LoVo (cell line): ENCODE results near the gene MYBPC3.

Source experiments
- DNase-seq: peaks from one replicate; pipeline ENCODE4 v3.0.0-alpha.2; 2016; ENCODE audit warnings: low spot score

MYBPC3 gene

DNA sequence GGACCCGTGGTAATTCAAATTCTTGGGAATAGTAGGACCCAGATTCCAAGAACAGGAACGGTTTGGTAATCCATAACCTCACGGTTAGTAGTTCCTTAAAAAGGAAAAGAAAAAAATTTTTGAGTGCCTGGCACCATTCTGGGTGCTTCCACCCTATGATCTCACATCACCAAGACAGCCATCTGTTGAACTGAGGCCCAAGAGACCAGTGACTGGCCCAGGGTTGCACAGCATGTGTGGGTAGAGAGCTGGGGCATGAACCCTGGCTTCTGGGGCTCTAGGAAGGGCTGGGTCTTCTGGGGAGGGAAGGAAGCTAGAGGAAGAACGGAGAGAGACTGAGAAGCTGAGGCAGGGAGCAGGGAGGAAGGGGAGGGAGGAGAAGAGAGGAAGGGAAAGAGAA lies 30.6 kb upstream of the MYBPC3 start:
- DNase-seq = no peak

DNA sequence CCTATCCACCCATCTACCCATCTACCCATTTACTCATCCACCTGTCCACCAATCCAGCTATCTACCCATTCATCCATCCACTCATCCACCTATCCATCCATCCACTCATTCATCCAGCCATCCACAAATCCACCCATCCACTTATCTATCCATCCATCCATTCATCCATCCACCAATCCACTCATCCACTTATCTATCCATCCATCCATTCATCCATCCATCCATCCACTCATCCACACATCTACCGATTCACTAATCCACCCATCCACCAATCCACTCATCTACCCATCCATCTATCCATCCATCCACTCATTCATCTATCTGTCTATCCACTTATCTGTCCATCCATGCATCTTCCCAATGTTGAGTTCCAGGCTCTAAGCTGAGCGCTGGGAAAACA lies 27.6 kb upstream of the MYBPC3 start:
- no peak for DNase-seq

DNA sequence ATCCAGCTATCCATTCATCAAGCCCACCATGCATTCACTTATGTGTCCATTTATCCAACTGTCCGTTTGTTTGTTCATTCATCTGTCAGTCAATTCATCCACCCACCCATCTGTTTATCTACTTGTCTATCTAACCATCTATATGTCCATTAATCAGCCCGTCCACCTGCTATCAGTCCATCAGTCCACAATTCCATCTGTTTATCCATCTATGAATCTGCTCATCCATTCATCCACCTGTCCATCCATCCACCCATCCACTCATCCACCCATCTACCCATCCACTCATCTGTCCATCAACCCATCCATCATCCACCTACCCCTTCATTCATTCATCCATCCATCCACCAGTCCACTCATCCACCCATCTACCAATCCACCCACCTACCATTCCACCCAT lies 26.8 kb upstream of the MYBPC3 start:
- DNase-seq = no peak

DNA sequence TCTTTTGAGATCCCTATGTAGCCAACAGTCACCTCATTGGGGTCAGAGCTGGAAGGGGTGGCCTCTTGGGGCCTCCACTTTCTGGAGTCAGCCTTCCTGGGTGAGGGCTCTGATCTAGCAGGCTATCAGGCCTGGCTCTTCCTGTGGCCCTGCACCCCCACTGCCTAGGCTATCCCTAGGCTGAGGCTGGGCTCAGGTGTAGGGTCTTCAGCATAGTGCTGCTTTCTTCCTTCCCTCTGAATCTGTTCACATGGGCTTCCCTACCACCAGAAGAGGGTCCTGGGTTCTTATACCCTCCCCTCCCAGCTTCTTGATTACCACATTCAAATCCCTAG lies 26.3 kb upstream of the MYBPC3 start:
- no peak for DNase-seq

DNA sequence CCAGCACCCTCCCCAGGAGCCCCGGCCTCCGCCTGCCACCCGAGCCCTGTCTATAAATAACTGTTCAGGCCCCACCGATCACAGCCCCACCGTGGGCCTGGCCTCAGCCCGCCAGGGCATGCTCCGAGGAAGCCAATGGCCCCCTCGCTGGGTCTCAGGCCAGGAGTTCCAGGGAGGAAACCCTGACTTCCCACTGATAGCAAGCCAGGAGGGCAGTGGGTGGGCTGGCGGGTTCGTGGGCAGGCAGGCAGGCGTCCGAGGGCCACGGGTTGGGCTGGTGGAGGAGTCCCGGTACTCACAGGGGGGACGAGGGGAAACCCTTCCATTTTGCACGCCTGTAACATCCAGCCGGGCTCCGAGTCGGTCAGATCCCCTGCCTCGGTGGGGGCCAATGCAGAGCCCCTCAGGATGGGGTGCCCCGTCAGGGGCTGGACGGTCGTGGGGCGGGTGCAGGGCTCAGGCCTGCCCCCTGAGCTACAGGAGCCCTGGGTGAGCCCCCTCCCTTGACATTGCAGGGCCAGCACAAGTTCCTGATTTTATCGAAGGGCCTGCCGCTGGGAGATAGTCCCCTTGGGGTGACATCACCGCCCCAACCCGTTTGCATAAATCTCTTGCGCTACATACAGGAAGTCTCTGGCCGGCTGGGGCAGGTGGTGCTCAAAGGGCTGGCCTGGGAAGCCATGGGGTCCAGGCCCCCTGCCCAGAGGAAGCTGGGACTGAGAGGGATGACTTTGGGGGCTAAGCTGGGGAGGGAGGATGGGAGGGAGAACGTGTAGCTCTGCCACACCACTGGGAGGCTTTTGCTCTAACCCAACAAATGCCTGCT lies 25.7 kb upstream of the MYBPC3 start, which contains the start of gene SPI1:
Gene SPI1 (minus strand): TSS at position 538 of the 826 bp plus-strand sequence. CDS start 194 bp downstream, at position 344.
- no peak for DNase-seq

DNA sequence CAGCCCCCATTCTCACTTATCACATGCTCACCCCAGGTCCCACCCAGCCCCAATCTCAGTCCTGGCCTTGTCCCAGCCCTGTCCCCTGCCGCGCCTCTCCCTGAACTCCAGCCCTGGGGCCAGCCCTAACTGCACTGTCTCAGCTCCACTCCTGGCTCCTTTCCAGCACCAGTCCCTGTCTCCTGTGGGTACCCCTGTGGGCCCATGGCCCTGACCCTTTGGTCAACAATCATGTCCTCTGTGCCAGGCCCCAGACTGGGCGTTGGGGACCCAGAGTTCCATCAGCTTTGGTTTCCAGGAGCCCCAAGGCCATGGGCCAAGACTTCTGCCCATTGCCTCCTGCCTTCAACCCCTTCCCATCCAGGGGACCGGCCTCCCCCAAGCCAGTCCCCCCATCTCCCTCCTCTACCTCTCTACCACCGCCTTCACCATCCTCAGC lies 25.1 kb upstream of the MYBPC3 start:
- DNase-seq = no peak

DNA sequence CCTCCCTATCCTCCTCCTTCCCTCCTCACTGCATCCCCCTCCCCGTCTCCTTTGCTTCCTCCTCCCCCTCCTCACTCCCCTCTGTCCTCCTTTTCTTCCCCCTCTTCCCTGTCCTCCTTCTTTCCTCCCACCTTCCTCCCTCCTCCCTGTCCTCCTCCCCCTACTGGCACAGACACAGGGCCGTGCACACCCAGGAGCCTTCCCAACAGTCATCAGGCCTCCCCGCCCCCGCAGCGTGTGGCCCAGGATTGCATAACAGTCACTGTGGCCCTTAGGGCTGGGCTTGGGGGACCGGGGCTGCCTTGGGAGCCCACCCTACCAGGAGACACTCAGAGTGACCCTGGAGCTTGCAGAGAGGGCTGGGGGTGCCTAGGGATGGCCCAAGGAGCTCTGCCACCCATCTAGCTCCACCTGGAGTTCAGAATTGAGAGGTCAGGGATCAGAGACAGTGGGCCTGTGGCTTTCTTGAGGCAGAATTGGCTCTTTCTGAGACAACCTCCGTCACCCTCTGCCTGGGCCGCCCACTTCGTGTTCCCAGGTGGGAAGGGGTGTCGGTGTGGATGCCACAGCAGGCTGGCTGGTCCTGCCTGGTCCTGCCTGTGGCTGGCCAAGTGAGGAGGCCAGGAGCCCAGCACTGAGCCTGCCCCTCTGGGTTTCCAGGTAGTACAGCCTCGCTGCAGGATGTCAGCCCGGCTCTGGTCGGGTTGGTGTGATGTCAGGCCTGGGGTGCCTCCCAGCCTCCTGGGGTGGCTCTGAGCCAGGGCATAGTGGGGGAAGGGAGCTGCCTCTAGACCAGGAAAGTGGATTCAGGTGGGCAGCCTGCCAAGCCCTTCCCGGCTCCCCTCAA lies 24.2 kb upstream of the MYBPC3 start:
- no peak for DNase-seq

DNA sequence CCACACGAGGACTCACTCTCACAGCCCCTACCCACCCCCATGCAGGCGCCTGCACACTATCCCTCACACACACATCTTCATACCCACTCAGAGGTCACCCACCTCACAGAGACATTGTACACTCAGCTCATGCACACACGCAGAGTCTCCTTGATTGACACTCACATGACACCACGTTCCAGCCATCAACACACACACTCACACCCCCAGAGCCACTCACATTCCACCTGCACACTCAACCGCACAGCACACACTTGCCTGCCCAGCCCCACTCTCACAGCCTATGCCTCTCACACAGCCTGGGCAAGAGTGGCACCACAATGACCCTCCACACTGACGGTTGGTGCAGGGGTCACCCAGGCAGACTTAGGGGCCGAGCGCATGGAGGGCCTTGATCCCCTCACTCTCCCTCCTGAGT lies 23.6 kb upstream of the MYBPC3 start:
- no peak for DNase-seq

DNA sequence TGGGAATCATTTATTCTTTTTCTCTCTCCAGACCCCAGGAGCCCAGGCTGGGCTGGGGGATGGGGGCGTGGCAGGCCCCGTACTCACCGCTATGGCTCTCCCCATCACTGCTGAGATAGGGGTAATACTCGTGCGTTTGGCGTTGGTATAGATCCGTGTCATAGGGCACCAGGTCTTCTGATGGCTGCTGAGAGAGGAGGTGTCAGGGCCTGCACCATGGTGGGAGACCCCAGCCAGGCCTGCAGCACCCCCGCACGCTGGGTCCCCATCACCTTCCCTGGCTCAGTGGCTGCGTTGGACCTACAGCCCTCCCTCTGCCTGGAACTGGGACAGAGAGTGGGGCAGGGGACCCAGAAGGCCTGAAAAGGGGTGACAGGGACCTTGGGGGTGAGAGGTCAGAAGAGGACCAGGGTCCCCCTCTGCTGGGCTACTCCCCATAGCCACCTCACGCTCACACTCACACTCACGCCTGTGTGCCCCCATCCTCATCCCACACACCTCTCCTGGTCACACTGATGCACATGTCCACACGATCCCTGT lies 23.1 kb upstream of the MYBPC3 start:
- DNase-seq = no peak

DNA sequence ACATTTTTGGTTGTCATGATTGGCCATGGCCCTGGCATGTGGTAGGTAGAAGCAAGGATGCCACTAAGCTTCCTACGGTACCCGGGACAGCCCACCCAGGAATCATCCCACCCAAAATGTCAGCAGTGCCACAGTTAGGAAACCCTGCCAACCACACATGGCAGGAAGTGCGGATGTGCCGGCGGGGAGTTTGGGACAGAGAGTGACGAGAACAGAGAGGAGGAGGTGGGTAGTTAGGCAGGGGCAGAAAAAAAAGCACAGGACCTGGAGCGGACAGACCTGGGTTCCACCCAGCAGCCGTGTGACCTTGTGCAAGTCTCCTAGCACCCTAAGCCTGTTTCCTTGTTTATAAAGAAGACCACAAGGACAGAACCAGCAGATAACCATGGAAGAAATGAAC lies 22.5 kb upstream of the MYBPC3 start:
- no peak for DNase-seq

DNA sequence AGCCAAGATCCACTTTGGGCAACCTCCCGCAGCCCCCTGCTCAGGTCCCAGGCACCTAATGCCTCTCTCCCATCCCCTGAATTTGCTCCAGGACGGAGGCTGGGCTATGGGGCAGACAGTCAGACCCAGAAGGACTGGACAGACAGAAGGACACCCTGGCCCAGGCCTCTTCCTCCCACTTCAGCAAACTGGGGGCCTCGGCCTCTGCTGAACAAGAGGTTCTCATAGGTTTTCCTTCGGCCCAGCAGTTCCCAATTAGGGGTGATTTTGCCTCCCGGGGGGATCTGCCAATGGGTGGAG lies 22.2 kb upstream of the MYBPC3 start:
- DNase-seq = no peak

DNA sequence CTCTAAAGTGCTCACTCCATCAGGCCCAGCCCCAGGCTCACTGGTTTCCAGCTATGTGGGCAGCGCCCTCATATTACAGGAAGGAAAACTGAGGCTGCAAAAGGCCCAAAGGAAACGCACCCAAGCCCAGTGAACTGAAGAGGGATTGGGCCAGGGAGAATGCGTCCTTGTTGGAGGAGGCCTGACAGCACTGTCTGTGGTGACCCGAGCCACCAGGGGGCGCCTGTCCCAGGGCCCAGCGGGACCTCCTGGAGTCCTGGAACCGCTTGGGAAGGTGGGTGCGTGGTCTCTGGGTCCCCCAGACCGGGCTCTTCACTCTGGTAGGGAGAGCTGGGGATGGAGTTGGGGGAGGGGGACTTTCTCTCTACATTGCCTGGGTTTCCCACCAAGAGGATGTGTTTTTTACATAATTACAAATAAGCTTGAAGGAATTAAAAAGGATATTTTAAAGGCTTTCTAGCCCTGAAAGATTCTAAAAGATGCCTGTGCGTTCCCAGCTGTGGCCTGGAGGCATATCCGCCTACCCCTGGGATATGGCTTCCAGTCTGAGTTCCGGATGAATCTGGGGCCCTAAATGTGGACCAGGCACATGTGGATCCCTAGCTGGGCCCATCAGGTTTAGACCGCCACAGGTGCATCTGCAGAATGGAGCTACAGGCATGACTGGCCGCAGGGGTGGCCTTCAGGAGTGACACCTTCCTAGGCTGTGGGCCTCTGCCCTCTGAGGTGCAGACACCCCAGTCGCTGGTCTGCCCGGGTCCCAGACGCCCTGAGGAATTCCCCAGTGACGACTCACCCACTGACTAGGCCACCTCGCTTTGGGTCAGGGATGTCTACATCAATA lies 21.6 kb upstream of the MYBPC3 start:
- DNase-seq = peak; percentile 72

DNA sequence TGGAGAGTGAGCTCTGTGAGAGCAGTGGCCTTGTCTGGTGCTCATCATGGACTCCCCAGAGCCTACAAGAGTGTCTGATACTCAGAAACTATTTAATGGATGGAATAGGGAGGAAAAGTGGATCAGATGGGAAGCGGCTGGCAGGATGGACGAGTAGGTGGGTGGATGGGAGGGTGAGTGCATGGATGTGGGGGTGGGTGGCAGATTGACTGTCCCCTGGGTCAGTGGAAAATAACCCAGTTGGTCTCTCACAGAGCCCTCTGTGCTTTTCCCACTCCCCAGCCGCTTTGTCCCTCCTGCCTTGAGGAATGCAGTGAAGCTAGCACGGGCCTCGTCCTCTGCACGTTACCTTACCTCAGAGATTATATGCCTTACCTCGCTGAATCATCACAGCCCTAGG lies 19.9 kb upstream of the MYBPC3 start:
- no peak for DNase-seq

DNA sequence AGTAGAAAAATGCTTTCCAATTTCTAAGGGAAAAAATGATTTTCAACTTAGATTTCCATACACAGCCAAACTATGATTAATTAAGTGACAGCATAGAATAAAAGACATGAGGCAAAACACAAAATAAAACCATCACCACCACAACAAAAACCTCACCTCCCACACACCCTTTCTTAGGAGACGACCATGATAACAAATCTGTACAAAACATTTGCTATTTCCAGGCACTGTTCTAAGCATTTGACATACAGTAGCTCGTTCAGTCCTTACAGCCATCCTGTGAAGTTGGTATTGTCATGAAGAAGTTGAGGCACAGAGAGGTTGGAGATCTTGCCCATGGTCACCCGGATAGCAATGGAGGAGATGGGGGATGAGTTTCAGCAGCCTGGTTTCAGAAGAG lies 17.2 kb upstream of the MYBPC3 start:
- no peak for DNase-seq

DNA sequence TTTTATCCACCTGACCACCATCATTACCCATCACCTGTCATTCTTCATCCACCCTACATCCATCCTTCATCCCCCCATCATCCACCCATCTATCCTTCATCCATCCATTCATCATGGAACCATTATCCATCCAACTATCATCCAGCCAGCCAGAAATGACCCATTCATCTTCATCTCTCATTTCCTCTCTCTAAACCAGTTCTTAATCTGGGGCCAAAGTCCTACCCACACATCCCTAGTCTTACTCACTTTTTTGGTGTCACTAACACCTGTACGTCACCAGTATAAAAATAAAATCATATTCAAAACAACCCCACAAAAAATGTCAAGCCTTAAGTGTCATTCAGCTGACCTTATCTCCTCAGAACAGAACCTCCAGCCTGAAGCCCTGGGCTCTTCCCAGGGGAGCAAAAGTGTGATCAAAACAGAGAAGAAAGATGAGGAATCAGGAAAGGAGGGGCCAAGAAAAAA lies 13.6 kb upstream of the MYBPC3 start:
- no peak for DNase-seq

DNA sequence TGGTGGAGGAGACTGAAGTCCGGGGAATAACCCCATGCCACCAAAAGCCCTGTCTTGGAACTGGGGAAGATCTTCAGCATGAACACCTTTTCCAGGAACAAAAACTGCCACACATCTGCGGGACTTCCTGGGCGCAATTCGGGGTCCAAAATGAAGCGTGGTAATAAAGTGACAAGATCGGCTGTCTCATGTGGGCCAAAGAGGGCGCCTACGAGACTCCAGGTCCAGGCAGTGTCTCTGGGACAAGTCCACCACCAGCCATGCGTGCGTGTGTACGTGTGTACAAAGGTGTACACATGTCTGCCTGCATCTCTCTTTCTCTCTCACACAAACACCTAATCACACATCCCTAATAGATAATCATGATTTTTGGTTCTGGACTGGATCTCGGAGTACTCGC lies 8.9 kb upstream of the MYBPC3 start:
- no peak for DNase-seq

DNA sequence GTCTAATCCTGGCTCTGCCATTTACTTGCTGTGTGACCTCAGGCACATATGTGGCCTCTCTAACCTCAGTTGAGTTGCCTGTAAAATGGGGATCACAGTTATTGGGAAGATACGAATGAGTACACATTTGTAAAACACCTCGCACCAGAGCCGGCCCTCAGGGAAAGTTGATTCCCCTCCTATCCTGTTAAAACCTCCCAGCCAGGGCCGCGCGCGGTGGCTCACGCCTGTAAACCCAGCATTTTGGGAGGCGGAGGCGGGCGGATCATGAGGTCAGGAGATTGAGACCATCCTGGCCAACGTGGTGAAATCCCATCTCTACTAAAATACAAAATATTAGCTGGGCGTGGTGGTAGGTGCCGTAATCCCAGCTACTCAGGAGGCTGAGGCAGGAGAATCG lies 7.8 kb upstream of the MYBPC3 start:
- DNase-seq = no peak

DNA sequence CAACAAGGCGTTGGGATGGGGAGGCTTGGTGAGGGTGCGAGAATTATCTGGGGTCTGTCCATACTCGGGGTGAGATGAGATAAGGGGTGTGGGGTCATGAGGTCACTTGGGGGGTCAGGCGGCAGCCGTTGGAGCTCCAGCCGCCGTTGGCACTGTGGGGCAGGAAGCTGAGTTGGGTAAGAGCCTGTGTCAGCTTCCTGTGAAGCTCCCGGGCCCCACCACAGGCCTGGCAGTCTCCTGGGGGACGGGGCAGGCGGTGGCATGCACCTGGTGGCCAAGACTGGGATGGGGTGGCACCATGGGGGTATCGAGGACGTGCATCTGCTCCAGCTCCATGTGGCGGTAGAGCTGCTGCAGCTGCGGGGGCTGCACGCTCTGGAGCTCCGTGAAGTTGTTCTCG lies 7.1 kb upstream of the MYBPC3 start:
- no peak for DNase-seq

DNA sequence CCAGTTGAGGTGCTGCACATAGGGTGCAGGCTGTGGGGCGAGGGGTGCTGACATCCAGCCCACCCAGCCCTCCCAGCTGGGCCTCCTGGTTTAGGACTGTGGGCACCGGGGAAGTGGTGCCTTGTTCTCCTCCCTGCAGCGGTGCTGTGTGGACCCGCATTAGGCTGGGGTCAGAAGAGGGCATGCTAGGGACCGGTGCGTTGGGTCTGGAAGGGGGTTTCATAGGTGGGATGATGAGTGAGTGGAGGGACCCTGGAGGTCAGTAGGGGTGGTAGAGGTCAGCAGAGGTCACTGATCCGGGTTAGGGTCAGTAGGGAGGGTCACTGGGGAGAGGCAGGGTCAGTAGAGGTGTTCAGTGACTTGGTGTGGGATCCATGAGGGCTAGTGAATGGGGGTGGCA lies 6.7 kb upstream of the MYBPC3 start:
- DNase-seq = no peak

DNA sequence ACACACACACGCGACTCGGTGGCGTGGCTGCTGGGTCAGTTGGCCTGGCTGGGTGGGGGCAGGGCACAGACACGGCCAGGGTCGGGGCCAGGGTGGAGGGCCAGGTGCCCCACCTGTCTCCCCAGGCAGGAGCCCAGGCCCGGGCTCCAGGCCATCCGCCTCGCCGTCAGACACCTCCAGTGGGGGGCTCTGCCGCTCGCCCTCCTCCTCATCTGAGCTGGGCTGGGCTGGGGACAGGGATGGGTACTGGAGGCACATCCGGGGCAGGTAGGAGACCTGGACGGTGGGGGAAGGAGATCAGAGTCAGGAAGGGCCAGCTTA lies 6.2 kb upstream of the MYBPC3 start:
- no peak for DNase-seq

DNA sequence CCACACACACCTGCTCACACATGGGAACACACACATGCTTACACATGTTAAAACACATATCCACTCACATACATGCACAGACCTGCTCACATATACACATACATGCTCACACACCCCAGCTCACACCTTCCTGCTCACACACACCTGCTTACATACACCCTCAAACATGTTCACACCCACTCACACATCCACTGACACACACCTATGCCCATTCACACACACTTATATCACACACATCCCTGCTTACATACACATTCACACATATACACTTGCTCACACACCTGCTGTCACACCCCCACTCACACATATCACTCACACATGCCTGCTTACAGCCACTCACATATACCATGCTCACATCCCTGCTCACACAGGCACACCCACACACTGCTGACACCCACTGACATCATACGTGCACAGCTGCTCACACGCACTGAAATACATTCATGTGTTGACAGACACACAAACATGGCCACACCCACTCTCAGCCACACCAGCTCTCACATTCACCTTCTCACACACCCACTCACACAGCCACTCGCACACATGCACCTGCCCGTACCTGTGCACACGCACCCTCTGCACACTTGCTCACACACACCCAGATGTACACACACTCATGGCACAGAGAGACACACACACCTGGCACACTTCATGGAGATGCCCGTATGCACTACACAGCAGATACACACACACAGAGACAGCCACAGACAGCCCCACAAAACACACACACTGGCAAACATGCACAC lies 5.7 kb upstream of the MYBPC3 start:
- no peak for DNase-seq

DNA sequence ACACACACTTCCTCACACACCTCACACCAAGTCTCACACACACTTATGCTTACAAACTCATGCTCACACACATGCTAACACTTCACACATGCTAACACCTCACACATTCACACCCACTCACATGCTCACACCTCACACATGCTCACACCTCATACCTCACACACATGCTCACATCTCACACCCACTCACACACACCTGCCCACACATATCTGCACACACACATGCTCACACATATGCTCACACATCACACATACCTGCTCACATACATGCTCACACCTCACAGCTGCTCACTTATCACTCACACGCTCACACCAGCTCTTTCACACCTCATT lies 4.5 kb upstream of the MYBPC3 start:
- DNase-seq = no peak
